GM12874 (cell line): ENCODE results near the gene IFT57.

Experiments
- CTCF ChIP-seq: IDR thresholded peaks from 2 replicates; pipeline ENCODE4 v1.5.1; 2011; ENCODE audit warnings: low read depth, mild to moderate bottlenecking, control low read depth, low read length, moderate library complexity; ENCODE audit not compliant: insufficient read depth

Gene IFT57

DNA sequence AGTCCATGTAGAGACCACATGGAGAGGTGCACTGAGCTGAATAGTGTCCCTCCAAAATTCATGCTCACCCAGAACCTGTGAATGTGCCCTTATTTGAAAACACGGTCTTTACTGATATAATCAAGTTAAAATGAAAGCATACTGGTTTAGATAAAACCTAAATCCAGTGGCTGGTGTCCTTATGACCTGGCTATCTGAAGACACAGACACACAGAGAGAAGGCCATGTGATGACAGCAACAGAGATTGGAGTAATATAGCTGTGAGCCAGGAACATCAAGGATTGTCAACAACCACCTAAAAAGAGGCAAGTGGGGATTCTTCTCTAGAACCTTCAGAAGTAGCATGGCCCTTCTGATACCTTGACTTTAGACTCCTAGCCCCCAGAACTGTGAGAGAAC is 76.6 kb downstream of the IFT57 start:
- TF ChIP-seq CTCF = no peak

GRCh38 chr3:108137460-108137814 is 84.8 kb downstream of the IFT57 start:
- TF ChIP-seq CTCF = no peak

GRCh38 chr3:108136561-108137459 is 85.4 kb downstream of the IFT57 start:
- no peak for TF ChIP-seq CTCF

DNA sequence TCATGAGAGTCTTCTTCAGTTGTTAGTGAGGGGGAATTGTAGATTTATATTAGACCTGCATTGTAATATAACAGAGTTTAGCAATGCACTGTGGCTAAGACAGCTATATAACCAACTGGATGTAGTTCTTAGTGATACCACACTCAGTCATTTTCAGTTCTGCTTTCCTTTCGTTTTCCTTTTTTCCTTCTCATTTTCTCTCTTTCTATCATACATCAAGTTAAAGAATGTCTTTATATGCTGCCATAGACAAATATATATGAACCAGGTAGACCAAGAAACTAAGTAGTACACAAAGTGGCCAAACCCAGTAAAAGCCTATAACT is 87.7 kb downstream of the IFT57 start:
- no peak for TF ChIP-seq CTCF

GRCh38 chr3:108133858-108134554 is 88.2 kb downstream of the IFT57 start:
- no peak for TF ChIP-seq CTCF

DNA sequence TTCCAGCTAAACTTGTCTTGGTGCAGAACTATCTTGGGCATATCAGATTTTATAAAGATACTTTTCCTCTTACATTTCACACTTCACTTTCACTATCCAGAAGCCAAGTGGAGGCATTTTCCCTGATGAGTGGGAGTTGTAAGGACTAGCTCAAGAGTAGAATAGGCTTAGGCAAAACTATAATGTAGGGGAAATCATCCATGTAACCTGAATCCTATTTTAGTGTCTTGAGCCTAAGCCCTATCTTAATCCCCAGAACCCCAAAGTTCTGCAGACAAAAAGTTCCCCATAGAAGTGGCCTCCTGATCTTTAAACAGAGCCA is 89.2 kb downstream of the IFT57 start:
- no peak for TF ChIP-seq CTCF

DNA sequence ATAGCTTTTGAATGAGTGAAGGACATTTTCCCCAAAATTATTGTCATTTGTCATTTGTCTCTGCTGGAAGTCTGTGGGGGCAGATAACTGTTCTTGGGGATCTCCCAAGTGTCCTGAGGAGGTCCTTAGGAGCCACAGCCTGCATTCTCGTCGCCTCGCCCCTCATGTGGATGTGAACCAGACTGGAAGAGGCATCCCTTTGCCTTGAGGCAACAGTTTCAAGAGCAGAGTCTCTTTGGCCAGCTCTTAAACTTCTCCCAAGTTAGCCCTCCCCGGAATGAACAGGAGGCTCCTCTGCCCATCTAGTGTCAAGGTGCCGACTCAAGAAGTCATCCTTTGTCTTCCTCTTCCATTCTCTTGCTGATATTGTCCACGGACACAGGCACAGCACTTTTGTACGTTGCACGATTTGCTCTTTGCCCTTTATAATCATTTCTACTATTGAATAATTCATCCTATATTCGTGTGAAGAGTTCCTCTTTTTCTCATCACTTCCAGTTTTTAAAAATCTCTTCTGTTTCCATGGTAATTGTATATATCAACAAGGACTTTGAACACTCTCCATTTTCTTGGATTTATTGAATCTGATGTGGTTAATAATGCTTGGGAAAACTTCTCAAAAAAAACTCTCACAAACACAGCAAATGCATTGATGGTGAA is 90.6 kb downstream of the IFT57 start:
- no peak for TF ChIP-seq CTCF
